Breast epithelium (tissue), 4 donors: Measurements from ENCODE around the gene RAB22A. TPM values are rescaled to one million over a fixed set of nuclear protein-coding genes. Genes with fewer than 3 reads are reported as not detected.

ENCODE experiments used
- DNase-seq, 2 donors: peaks; one replicate each; pipeline ENCODE4 v3.0.0-alpha.2; 2019; ENCODE audit warnings: low spot score in 2 of 2
- H3K27ac ChIP-seq, 2 donors: fragments of 200-600 bp; sonication (generic) in 1 of 2; one replicate each; pipeline ENCODE4 v1.5.1; 2016 to 2019; ENCODE audit warnings: mild to moderate bottlenecking in 1 of 2
- H3K27me3 ChIP-seq, 2 donors: fragments of 200-600 bp; sonication (generic) in 1 of 2; one replicate each; pipeline versions ENCODE4 v1.5.1 to v1.6.0; 2017 to 2019; ENCODE audit warnings: control low read depth in 1 of 2, mild to moderate bottlenecking in 1 of 2
- H3K36me3 ChIP-seq: fragments of 200-600 bp; one replicate; pipeline ENCODE4 v1.5.1; 2019
- H3K4me1 ChIP-seq, 2 donors: fragments of 200-600 bp; sonication (generic); one replicate each; pipeline ENCODE4 v1.5.1; 2016 to 2019; ENCODE audit warnings: control low read depth in 1 of 2
- H3K4me3 ChIP-seq, 3 donors: fragments of 200-600 bp; sonication (generic); 1 replicate in 2 of 3; 2 replicates in 1 of 3; pipeline ENCODE4 v1.5.1; 2016 to 2019; ENCODE audit warnings: mild to moderate bottlenecking in 3 of 3, moderate library complexity in 2 of 3
- H3K9me3 ChIP-seq, 2 donors: fragments of 200-600 bp; sonication (generic) in 1 of 2; one replicate each; pipeline ENCODE4 v1.5.1; 2016 to 2019; ENCODE audit warnings: control low read depth in 1 of 2
- CTCF ChIP-seq, 3 donors: fragments of 450-650 bp; IDR thresholded peaks; one replicate each; pipeline ENCODE4 v1.5.1; 2016 to 2017; ENCODE audit warnings: antibody characterized with exemption in 3 of 3, mild to moderate bottlenecking in 3 of 3, moderate library complexity in 3 of 3
- POLR2A ChIP-seq: fragments of 450-650 bp; IDR thresholded peaks from one replicate; pipeline ENCODE4 v1.6.1; 2016; ENCODE audit warnings: antibody characterized with exemption, mild to moderate bottlenecking, moderate library complexity
- POLR2AphosphoS5 ChIP-seq, 3 donors: sonication (generic); formaldehyde crosslinking; IDR thresholded peaks; one replicate each; pipeline ENCODE4 v1.6.1; 2017; ENCODE audit warnings: antibody characterized with exemption in 3 of 3
- intact Hi-C: fragments of 100-400 bp; cut with DNase I; formaldehyde crosslinking; loops from one replicate; pipeline ENCODE4 v1.15.1; 2023; ENCODE audit warnings: low total_unique reads
- total RNA-seq, 3 donors: library from RNA; depleted of rRNA; stranded (reverse); fragments of >200 nt; gene quantifications; one replicate each; pipeline ENCODE4 v1.1.0, GENCODE V29; 2016

RAB22A gene
- total RNA-seq, 3 donors from 2014 or later, result 17.7 to 22.4 (median 22.2) TPM

- H3K9me3 ChIP-seq, result no peaks in the 10 kb centered on the region
- no peak for DNase-seq
- H3K4me1 ChIP-seq, result no peaks in the 10 kb centered on the region
- TF ChIP-seq CTCF (IDR thresholded peaks at IDR 0.05) (no peak), POLR2A (no peak), POLR2AphosphoS5 (IDR thresholded peaks at IDR 0.05) (no peak)
- H3K27me3 ChIP-seq, result no peaks in the 10 kb centered on the region
- H3K36me3 ChIP-seq, result no peaks in the 10 kb centered on the region
- no peak overlapping the region for H3K4me3 ChIP-seq
- H3K27ac ChIP-seq, result no peak overlapping the region
- intact Hi-C loops, result no loop called here
These were observed 4.5 kb upstream of the RAB22A start for GRCh38 chr20:58305061-58305460.

- Histone ChIP-seq H3K4me3 (no peak overlapping the region), H3K27me3 (no peaks in the 10 kb centered on the region), H3K9me3 (no peaks in the 10 kb centered on the region), H3K4me1 (no peaks in the 10 kb centered on the region), H3K27ac (peak overlapping the region in 1 of 2 donors; percentile 57), H3K36me3 (no peaks in the 10 kb centered on the region)
- TF ChIP-seq POLR2AphosphoS5 (IDR thresholded peaks at IDR 0.05) (no peak), CTCF (IDR thresholded peaks at IDR 0.05) (no peak), POLR2A (no peak)
- intact Hi-C loops, result no loop called here
- DNase-seq, result no peak
These were observed 2.9 kb upstream of the RAB22A start for GRCh38 chr20:58306421-58307261.

GRCh38 chr20:58307270-58307669 is 2.2 kb upstream of the RAB22A start:
- TF ChIP-seq POLR2AphosphoS5 (IDR thresholded peaks at IDR 0.05) (no peak), CTCF (IDR thresholded peaks at IDR 0.05) (no peak), POLR2A (no peak)
- Histone ChIP-seq H3K36me3 (no peaks in the 10 kb centered on the region), H3K4me1 (no peaks in the 10 kb centered on the region), H3K9me3 (no peaks in the 10 kb centered on the region), H3K4me3 (no peak overlapping the region), H3K27ac (peak overlapping the region in 1 of 2 donors; percentile 57), H3K27me3 (no peaks in the 10 kb centered on the region)
- intact Hi-C loops, result no loop called here
- no peak for DNase-seq

- no peak for TF ChIP-seq POLR2A
- TF ChIP-seq POLR2AphosphoS5 (IDR thresholded peaks at IDR 0.05), result no peak
- no peak for TF ChIP-seq CTCF (IDR thresholded peaks at IDR 0.05)
- H3K27me3 ChIP-seq, result no peaks in the 10 kb centered on the region
- H3K4me3 ChIP-seq, result peak overlapping the region; percentile 99 to 100 (median 99)
- no peak for DNase-seq
- no peaks in the 10 kb centered on the region for H3K9me3 ChIP-seq
- no peaks in the 10 kb centered on the region for H3K4me1 ChIP-seq
- peak overlapping the region in 1 of 2 donors; percentile 63 for H3K27ac ChIP-seq
- intact Hi-C loops, result no loop called here
- no peaks in the 10 kb centered on the region for H3K36me3 ChIP-seq
These were observed 1.2 kb upstream of the RAB22A start for GRCh38 chr20:58308290-58308679.
